DND-41 (cell line): ENCODE results near the gene C1orf35.

Source experiments
- EZH2 ChIP-seq: IDR thresholded peaks from 3 replicates; pipeline ENCODE4 v1.6.1; 2012; ENCODE audit warnings: borderline replicate concordance, low read depth, mild to moderate bottlenecking, moderate library complexity, low read length, inconsistent platforms; ENCODE audit not compliant: severe bottlenecking
- TF ChIP-seq, protein P1 (sequence below): IDR thresholded peaks from 2 replicates; pipeline ENCODE4 v1.5.1; 2012; ENCODE audit warnings: borderline replicate concordance, low read length, moderate library complexity, mild to moderate bottlenecking; ENCODE audit not compliant: poor library complexity, severe bottlenecking; ENCODE audit errors: extremely low read depth

DNA sequence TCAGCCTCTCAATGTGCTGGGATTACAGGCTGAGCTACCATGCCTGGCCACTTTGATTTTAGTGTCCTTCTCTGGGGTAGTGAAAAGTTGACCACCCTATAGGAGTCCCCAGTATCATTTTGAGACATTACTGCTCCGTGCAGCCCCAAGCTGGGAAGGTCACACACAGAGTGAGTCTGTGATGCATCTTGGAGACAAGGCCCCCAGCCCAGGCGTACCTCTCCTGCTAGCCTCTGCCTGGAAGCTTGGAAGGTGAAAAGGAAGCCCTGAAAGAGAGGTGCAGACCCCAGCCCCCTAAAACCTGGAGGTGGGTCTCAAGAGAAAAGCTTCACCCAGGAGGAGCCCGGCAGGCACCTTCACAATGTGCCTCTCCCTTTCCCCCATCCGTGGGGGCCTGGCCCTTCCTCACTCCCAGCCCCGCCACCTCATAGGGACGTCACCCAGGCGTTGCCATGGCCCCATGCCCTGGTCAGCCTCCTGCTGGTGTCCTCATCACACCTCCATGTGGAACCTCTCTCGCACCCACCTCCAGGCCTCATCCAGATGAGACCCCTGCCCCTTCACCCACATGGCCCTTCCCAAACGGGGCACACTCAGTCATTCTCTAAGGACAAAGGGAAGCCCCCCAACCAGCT lies 26.2 kb downstream of the C1orf35 start:
- TF ChIP-seq, protein P1, sequence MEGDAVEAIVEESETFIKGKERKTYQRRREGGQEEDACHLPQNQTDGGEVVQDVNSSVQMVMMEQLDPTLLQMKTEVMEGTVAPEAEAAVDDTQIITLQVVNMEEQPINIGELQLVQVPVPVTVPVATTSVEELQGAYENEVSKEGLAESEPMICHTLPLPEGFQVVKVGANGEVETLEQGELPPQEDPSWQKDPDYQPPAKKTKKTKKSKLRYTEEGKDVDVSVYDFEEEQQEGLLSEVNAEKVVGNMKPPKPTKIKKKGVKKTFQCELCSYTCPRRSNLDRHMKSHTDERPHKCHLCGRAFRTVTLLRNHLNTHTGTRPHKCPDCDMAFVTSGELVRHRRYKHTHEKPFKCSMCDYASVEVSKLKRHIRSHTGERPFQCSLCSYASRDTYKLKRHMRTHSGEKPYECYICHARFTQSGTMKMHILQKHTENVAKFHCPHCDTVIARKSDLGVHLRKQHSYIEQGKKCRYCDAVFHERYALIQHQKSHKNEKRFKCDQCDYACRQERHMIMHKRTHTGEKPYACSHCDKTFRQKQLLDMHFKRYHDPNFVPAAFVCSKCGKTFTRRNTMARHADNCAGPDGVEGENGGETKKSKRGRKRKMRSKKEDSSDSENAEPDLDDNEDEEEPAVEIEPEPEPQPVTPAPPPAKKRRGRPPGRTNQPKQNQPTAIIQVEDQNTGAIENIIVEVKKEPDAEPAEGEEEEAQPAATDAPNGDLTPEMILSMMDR, result no peak
- no peak for TF ChIP-seq EZH2
